ENCODE results near the gene SH3GLB2.

Gene SH3GLB2

DNA sequence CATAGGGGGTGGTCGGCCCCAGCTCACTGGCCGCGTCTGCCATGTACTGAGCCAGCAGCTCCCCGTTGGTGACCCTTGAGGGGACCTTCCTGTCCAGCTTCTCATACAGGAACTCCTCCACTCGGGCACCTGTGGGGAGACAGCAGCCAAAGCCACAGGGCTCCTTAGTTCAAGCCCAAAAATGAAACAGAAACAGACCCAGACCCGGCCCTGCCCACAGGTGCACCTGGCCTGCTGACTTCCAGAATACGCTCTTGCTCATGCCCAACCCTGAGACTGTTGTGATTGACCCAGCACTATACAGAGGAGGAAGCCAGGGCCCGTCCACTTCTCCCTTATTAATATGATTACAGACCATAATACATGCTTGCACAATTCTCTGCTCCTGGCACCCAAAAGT, 7.0 kb downstream of the SH3GLB2 start:
- TF ChIP-seq, protein P1, sequence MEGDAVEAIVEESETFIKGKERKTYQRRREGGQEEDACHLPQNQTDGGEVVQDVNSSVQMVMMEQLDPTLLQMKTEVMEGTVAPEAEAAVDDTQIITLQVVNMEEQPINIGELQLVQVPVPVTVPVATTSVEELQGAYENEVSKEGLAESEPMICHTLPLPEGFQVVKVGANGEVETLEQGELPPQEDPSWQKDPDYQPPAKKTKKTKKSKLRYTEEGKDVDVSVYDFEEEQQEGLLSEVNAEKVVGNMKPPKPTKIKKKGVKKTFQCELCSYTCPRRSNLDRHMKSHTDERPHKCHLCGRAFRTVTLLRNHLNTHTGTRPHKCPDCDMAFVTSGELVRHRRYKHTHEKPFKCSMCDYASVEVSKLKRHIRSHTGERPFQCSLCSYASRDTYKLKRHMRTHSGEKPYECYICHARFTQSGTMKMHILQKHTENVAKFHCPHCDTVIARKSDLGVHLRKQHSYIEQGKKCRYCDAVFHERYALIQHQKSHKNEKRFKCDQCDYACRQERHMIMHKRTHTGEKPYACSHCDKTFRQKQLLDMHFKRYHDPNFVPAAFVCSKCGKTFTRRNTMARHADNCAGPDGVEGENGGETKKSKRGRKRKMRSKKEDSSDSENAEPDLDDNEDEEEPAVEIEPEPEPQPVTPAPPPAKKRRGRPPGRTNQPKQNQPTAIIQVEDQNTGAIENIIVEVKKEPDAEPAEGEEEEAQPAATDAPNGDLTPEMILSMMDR (IDR thresholded peaks at IDR 0.05; ENCODE audit: low read length, missing control alignments): no peak
- no peak overlapping the region for H3K4me3 ChIP-seq (replicated peaks; ENCODE audit: low read depth, low read length)
- DNase-seq (ENCODE audit: low read depth): no peak

DNA sequence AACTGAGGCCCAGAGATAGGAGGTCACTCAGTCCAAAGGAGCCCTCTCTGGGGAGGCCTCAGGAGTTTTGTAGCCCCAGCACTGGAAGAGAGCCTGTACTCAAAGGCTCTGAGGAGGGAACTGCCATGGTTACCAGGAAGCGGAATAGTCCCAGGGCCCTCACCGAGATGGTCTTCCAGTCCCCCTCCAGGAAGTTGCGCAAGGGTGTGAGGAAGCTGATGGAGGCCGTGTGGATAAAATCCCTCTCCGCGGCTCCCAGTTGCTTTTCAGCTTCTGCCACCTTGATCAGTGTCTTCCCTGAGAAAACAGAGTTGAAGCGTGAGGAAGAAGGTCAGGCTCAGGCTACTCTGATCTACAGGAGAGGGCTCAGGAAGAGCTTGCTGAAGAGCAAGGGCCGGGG, 13.5 kb downstream of the SH3GLB2 start:
- TF ChIP-seq, protein P1 (IDR thresholded peaks at IDR 0.05; ENCODE audit: low read length, missing control alignments): no peak
- no peak for DNase-seq (ENCODE audit: low read depth)
- no peak overlapping the region for H3K4me3 ChIP-seq (replicated peaks; ENCODE audit: low read depth, low read length)

DNA sequence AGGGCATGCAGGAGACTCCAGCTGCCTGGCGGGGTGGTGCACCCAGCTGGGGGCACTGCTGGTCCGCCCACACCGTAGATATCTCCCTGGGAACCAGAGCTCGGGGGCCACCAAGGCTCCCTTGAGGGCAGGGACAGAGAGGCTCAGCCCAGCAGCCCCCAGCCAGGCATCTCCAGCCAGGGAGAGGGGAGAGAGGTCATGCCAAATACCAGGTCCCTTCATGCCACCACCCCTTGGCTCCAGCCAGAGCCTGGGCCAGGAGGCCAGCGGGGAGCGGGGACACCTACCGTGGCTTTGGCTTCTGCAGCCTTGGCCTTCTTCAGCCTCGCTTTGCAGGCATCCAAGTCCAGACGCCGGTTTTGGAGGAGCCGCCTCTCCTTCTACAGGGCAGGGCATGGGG, 14.0 kb downstream of the SH3GLB2 start:
- no peak overlapping the region for H3K4me3 ChIP-seq (replicated peaks; ENCODE audit: low read depth, low read length)
- no peak for DNase-seq (ENCODE audit: low read depth)
- TF ChIP-seq, protein P1 (IDR thresholded peaks at IDR 0.05; ENCODE audit: low read length, missing control alignments): no peak

DNA sequence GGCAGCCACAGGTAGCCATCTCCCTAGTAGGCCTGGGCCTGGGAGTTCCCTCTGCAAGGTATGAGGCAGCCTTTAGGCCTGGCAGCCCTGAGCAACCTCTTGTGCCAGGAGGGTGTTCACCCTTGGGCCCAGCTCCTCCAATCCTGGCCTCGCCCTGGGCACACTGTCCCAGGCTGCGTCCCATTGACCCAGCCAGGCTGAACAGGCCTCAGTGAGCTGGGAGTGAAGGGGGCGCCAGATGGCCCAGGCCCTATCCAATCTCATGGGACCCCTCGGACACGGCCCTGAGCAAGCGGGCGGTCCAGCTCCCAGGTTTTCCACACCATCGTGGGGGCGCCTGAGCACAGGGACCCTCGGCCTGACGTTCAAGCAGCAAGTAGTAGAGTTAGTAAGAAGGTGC, 14.5 kb downstream of the SH3GLB2 start:
- no peak overlapping the region for H3K4me3 ChIP-seq (replicated peaks; ENCODE audit: low read depth, low read length)
- TF ChIP-seq, protein P1 (IDR thresholded peaks at IDR 0.05; ENCODE audit: low read length, missing control alignments): no peak
- DNase-seq (ENCODE audit: low read depth): no peak

DNA sequence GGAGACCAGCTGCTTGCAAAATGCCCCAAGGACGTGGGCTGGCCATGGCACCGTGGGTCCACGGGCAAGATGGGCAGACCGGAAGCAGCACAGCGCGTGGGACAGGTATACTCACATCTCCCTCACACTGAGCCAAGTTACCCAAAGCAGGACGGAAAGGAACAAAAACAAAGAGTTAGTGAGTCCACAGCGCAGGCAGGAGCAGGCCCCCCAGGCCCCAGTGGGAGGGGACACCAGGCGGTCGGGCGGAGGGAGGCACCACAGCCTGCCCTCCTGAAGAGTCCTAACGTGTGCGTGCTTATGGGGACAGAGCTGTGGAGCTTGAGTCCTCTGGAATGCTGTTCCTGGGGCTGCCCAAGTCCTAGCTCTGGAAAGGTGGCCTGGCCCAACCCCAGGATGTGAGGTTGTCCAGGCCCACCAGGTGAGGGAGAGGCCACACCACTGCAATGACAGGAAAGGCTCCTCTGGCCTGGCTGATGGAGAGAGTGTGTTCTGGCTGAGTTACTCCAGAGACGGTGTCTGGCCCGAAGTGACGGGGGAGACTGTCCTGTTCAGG, 15.2 kb downstream of the SH3GLB2 start:
- DNase-seq (ENCODE audit: low read depth): no peak
- H3K4me3 ChIP-seq (replicated peaks; ENCODE audit: low read depth, low read length): no peak overlapping the region
- TF ChIP-seq, protein P1 (IDR thresholded peaks at IDR 0.05; ENCODE audit: low read length, missing control alignments): no peak

GRCh38 chr9:129012343-129012742, 15.8 kb downstream of the SH3GLB2 start:
- H3K4me3 ChIP-seq (replicated peaks; ENCODE audit: low read depth, low read length): no peak overlapping the region
- no peak for DNase-seq (ENCODE audit: low read depth)
- TF ChIP-seq, protein P1 (IDR thresholded peaks at IDR 0.05; ENCODE audit: low read length, missing control alignments): no peak

GRCh38 chr9:129011761-129012181, 16.4 kb downstream of the SH3GLB2 start:
- DNase-seq (ENCODE audit: low read depth): no peak
- no peak overlapping the region for H3K4me3 ChIP-seq (replicated peaks; ENCODE audit: low read depth, low read length)
- TF ChIP-seq, protein P1 (IDR thresholded peaks at IDR 0.05; ENCODE audit: low read length, missing control alignments): no peak
